Tibial artery (tissue), 4 donors: Measurements from ENCODE around the gene RPS6KA4.

Experiments used
- DNase-seq, 2 donors: peaks; one replicate each; pipeline ENCODE4 v3.0.0-alpha.2; 2019
- H3K27ac ChIP-seq, 2 donors: fragments of 200-600 bp; sonication (generic) in 1 of 2; 1 replicate in 1 of 2; 2 replicates in 1 of 2; pipeline ENCODE4 v1.5.1; 2018 to 2019; ENCODE audit warnings: mild to moderate bottlenecking in 1 of 2
- H3K27me3 ChIP-seq, 2 donors: fragments of 200-600 bp; sonication (generic) in 1 of 2; one replicate each; pipeline versions ENCODE4 v1.5.1 to v1.6.0; 2016 to 2019
- H3K36me3 ChIP-seq, 3 donors: fragments of 200-600 bp; sonication (generic) in 2 of 3; one replicate each; pipeline ENCODE4 v1.5.1; 2016 to 2019; ENCODE audit warnings: mild to moderate bottlenecking in 2 of 3
- H3K4me1 ChIP-seq, 4 donors: fragments of 200-600 bp; sonication (generic) in 2 of 4; 1 replicate in 3 of 4; 2 replicates in 1 of 4; pipeline ENCODE4 v1.5.1; 2016 to 2019
- H3K4me3 ChIP-seq, 2 donors: fragments of 200-600 bp; sonication (generic) in 1 of 2; 1 replicate in 1 of 2; 2 replicates in 1 of 2; pipeline ENCODE4 v1.5.1; 2018 to 2019; ENCODE audit warnings: mild to moderate bottlenecking in 2 of 2
- H3K9me3 ChIP-seq, 3 donors: fragments of 200-600 bp; sonication (generic) in 1 of 3; one replicate each; pipeline ENCODE4 v1.5.1; 2016 to 2019
- intact Hi-C: fragments of 100-400 bp; cut with DNase I; formaldehyde crosslinking; loops from one replicate; pipeline ENCODE4 v1.15.0; 2023; ENCODE audit warnings: low total_unique reads
- TF ChIP-seq, protein P1 (sequence below), 2 experiments: fragments of 200-600 bp in 1 of 2; fragments of 450-650 bp in 1 of 2; IDR thresholded peaks; one replicate each; pipeline ENCODE4 v1.5.1; 2017 to 2019; ENCODE audit warnings: antibody characterized with exemption in 2 of 2, mild to moderate bottlenecking in 1 of 2, moderate library complexity in 1 of 2

RPS6KA4 gene

DNA sequence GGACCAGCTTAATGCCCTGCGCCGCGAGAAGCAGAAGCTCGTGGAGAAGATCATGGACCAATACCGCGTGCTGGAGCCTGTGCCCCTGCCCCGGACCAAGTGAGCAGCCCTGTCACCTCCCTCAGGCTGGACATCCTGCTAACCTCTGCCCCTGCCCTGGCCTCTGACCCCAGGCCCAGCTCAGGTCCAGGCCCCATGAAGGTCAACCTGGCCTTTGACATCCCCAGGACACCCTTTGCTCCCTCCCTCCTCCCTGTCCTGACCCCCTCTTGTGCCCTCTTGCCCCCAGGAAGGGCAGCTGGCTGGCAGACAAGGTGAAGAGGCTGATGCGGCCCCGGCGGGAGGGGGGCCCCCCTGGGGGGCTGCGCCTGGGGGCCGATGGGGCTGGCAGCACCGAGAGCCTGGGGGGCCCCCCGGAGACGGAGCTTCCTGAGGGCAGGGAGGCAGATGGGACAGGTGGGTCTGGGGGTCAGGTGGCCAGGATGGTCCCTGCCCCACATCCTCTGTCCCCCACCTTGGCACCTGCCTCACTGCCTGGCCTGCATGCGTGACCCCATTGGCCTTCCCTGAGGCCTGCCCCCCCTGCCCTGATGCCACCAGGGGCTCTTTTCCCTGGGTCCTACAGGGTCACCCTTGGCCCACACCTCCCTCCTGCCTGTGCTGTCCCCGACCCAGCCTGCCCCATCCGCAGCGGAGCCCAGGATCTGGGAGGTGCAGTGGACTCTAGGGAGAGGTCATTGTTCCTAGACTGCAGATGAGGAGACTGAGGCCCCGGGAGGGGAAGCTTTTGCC is 5.1 kb upstream of the RPS6KA4 start:
- Histone ChIP-seq H3K4me1 (peaks cover 0 to 34% (median 23%) of the 10 kb centered on the region in 4 donors), H3K36me3 (no peaks in the 10 kb centered on the region), H3K27me3 (no peaks in the 10 kb centered on the region), H3K9me3 (no peaks in the 10 kb centered on the region), H3K27ac (no peak overlapping the region), H3K4me3 (no peak overlapping the region)
- TF ChIP-seq, protein P1, sequence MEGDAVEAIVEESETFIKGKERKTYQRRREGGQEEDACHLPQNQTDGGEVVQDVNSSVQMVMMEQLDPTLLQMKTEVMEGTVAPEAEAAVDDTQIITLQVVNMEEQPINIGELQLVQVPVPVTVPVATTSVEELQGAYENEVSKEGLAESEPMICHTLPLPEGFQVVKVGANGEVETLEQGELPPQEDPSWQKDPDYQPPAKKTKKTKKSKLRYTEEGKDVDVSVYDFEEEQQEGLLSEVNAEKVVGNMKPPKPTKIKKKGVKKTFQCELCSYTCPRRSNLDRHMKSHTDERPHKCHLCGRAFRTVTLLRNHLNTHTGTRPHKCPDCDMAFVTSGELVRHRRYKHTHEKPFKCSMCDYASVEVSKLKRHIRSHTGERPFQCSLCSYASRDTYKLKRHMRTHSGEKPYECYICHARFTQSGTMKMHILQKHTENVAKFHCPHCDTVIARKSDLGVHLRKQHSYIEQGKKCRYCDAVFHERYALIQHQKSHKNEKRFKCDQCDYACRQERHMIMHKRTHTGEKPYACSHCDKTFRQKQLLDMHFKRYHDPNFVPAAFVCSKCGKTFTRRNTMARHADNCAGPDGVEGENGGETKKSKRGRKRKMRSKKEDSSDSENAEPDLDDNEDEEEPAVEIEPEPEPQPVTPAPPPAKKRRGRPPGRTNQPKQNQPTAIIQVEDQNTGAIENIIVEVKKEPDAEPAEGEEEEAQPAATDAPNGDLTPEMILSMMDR (IDR thresholded peaks at IDR 0.05), result no peak
- intact Hi-C loops, result loop anchor here (2.0 kb wide), 1 partner anchor 35 kb away; the partner anchor contains the start of gene PRDX5
- no peak for DNase-seq

DNA sequence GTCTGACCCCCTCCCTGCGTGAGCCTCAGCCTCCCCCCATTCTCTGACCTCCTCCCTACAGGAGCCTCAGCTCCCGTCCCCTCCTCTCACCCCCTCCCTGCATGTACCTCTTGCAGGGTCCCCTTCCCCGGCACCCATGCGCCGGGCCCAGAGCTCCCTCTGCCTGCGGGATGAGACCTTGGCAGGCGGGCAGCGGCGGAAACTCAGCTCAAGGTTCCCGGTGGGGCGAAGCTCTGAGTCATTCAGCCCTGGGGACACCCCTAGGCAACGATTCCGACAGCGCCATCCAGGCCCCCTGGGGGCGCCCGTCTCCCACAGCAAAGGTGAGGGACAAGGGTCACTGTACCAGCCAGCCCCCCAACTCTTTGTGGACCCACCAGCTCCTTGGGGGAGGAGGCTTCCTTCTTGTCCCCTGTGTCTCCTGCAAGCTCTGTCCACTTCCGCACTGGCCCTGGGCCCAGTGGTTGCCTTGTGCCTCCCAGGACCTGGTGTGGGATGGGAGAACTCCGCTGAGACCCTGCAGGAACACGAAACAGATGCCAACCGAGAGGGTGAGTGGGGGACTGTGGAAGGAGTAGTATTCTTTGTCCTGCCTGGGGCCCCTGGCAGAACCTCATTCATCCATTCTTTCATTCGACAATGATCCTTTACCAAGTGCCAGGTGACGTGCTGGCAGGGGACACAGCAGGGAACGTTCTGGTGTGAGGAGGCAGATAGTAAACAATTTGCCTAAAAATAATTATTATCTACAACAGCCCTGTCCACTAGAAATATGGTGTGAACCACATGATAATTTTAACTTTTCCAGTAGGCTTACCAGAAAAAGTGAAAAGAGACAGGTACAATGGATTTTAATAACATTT is 3.7 kb upstream of the RPS6KA4 start:
- H3K4me1 ChIP-seq, result peaks cover 0 to 44% (median 33%) of the 10 kb centered on the region in 4 donors
- H3K36me3 ChIP-seq, result no peaks in the 10 kb centered on the region
- intact Hi-C loops, result loop anchor here (2.0 kb wide), 1 partner anchor 37 kb away; the partner anchor contains the start of gene PRDX5
- no peaks in the 10 kb centered on the region for H3K27me3 ChIP-seq
- peak overlapping the region; percentile 43 to 60 for H3K27ac ChIP-seq
- no peaks in the 10 kb centered on the region for H3K9me3 ChIP-seq
- peak overlapping the region; percentile 35 to 47 for H3K4me3 ChIP-seq
- DNase-seq, result peak; percentile 78 to 91
- TF ChIP-seq, protein P1 (IDR thresholded peaks at IDR 0.05), result peak; percentile 63 to 67

DNA sequence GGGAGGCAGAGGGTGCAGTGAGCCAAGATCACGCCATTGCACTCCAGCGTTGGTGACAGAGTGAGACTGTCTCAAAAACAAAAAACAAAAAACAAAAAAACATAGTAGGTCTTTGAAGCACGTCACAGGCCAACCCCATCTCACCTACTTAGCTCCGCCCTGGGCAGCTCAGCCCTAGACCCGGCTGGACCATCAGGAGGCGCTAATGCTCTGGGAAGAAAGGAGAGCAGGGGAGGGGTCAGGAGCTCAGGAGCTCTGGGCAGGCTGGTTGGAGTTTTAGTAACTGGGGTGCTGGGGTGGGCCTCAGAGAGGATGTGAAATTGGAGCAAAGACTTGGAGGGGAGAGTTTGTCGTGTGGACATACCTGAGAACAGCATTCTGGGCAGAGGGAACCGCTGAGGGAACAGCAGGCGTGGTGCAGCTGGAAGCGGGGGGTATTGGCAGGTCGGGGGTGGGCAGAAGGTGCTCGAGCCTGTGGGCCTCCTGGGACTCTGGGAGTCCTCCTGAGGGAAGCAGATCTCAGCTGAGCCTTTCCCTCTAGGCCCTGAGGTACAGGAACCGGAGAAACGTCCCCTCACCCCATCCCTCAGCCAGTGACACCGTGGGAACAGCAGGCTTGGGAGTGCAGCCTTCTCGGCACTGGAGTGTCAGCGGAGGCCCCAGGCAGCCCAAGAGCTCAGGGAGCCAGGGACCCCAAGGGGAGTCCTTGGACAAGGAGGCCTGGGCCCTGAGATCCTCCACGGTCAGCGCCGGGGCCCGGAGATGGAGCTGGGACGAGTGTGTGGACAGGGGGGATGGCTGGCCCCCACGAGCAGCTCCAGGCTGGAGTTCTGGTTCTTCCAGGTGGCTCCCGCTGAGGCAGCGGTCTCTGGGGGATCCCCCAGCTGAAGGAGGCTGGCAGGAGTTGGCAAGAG is 2.2 kb upstream of the RPS6KA4 start:
- Histone ChIP-seq H3K4me1 (peaks cover 0 to 51% (median 36%) of the 10 kb centered on the region in 4 donors), H3K27ac (peak overlapping the region; percentile 79 to 94), H3K27me3 (no peaks in the 10 kb centered on the region), H3K4me3 (no peak overlapping the region), H3K9me3 (no peaks in the 10 kb centered on the region), H3K36me3 (peaks cover 5 to 10% (median 10%) of the 10 kb centered on the region in 3 donors)
- TF ChIP-seq, protein P1 (IDR thresholded peaks at IDR 0.05), result no peak
- intact Hi-C loops, result no loop called here
- no peak for DNase-seq

DNA sequence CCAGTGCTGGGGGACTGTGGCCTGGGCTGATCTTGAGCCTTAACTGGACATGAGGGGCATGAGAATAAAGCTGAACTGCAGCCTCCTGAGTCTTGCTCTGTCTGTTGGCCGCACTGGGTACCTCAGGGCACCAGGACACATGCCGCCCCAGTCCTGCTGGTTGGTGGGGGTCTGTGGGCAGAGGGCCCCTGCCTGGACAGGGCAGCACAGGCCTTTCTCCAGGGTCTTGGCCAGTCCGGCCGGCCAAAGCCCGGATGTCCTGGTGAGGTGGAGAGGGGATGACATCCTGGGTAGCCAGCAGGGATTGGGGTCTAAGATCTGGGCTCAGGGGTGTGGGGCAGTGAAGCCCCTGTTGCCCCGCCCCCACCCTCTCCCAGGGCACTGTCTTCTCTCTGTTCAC is 1.5 kb upstream of the RPS6KA4 start:
- intact Hi-C loops, result no loop called here
- no peak for DNase-seq
- peaks cover 0 to 51% (median 36%) of the 10 kb centered on the region in 4 donors for H3K4me1 ChIP-seq
- TF ChIP-seq, protein P1 (IDR thresholded peaks at IDR 0.05), result no peak
- peak overlapping the region; percentile 79 to 94 for H3K27ac ChIP-seq
- H3K36me3 ChIP-seq, result peaks cover 12 to 17% (median 16%) of the 10 kb centered on the region in 3 donors
- H3K4me3 ChIP-seq, result no peak overlapping the region
- no peaks in the 10 kb centered on the region for H3K9me3 ChIP-seq
- H3K27me3 ChIP-seq, result no peaks in the 10 kb centered on the region
